Retinal pigment epithelial cell (primary cell): Measurements from ENCODE around the gene CNDP2.
A peak's percentile ranks its signal among the peaks of the same experiment; 100 is the strongest.

Source experiments
- DNase-seq: peaks from one replicate; pipeline ENCODE4 v3.0.0-alpha.2; 2010; ENCODE audit warnings: low read depth
- H3K4me3 ChIP-seq: 2 replicates; pipeline ENCODE4 v1.5.1; 2011; ENCODE audit warnings: mild to moderate bottlenecking, low read length, control low read depth, moderate library complexity
- TF ChIP-seq, protein P1 (sequence below): conservative IDR thresholded peaks from 2 replicates; pipeline ENCODE4 v1.5.1; 2011; ENCODE audit warnings: low read depth, low read length, control low read depth, inconsistent platforms

Gene CNDP2

DNA sequence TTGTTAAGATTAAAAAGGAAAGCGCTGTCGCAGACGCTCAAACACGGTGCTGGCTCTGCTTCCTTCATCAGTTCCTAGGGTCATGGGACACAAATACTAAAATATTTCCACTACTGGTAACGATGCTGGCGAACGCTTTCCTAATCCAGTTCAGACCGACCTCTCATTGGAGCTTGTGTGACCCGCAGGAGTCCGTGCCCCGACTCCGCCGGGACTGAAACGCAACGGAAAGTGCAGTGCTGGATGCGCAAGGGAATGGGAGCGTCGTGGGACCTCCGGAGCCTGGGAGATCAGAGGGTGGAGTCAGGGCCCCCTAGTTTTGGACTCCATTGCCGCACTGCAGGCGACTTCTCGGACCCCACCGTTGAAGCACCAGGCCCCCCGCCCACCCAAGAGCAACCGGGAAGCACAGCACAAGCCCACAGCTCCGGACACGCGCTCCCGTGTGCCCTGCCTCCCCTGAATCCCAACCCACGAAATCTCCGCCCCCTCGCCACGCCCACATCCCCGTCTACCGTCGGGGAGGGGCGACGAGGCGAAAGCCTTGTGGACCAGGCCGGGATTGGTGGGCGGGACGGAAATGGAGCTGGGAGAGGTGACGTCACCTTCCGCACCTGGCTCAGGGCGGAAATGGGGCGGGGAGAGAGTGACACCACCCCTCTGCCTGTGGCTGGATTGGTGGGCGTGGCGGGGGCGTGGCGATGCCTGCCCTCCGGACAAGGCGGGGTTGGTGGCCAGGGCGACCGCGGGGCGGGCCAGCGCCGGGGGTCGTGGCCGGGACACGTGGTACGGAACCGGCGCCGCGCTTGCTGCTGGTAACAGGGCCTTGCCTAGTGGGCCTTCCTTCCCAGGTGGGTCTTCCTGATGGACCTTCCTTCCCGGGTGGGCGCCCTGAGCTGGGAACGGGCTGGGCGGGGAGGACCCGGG is at the start of gene CNDP2:
CNDP2 (plus strand) TSS at position 783 of the 927 bp plus-strand sequence. CDS start 3,611 bp downstream, outside the sequence.
- TF ChIP-seq, protein P1, sequence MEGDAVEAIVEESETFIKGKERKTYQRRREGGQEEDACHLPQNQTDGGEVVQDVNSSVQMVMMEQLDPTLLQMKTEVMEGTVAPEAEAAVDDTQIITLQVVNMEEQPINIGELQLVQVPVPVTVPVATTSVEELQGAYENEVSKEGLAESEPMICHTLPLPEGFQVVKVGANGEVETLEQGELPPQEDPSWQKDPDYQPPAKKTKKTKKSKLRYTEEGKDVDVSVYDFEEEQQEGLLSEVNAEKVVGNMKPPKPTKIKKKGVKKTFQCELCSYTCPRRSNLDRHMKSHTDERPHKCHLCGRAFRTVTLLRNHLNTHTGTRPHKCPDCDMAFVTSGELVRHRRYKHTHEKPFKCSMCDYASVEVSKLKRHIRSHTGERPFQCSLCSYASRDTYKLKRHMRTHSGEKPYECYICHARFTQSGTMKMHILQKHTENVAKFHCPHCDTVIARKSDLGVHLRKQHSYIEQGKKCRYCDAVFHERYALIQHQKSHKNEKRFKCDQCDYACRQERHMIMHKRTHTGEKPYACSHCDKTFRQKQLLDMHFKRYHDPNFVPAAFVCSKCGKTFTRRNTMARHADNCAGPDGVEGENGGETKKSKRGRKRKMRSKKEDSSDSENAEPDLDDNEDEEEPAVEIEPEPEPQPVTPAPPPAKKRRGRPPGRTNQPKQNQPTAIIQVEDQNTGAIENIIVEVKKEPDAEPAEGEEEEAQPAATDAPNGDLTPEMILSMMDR: no peak
- peak; percentile 94 for DNase-seq
- peak within 1 kb of the TSS; percentile 81 for H3K4me3 ChIP-seq

DNA sequence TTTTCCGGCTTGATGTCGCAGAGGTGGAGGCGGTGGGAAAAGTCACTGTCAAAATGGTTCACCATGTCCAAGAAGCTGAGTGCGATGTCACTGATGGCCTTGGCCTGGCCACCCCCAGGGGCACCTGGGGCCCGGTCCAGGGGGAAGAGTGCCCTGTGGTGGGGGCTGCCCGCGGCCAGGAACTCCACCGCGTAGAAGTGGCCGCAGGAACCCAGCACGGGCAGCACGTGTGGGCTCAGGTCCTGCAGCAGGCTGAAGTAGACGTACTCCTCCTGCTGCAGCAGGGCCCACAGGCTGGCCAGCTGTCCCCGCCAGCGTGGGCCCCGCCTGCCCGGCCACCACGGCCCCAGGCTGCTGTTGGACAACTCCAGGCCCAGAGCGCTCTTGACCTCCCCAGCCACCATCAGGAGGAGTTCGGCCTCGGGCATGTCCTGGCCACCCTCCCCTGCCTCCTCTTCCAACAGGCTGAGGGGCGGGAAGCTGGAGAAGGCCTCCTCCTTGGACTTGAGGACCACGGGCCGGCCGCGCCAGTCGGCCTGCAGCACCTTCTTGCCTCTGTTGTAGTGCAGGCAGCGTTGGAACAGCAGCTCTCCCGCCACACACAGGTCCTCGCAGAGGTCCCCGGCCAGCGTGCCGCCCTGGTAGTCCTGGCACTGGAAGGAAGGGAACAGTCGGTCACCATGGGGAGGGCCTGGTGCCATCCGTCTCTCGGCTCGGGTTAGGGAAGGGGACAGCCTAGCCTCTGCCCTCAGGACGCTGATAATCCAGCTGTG is 49.3 kb upstream of the CNDP2 start:
- DNase-seq: no peak
- TF ChIP-seq, protein P1: no peak
- no peak overlapping the region for H3K4me3 ChIP-seq

DNA sequence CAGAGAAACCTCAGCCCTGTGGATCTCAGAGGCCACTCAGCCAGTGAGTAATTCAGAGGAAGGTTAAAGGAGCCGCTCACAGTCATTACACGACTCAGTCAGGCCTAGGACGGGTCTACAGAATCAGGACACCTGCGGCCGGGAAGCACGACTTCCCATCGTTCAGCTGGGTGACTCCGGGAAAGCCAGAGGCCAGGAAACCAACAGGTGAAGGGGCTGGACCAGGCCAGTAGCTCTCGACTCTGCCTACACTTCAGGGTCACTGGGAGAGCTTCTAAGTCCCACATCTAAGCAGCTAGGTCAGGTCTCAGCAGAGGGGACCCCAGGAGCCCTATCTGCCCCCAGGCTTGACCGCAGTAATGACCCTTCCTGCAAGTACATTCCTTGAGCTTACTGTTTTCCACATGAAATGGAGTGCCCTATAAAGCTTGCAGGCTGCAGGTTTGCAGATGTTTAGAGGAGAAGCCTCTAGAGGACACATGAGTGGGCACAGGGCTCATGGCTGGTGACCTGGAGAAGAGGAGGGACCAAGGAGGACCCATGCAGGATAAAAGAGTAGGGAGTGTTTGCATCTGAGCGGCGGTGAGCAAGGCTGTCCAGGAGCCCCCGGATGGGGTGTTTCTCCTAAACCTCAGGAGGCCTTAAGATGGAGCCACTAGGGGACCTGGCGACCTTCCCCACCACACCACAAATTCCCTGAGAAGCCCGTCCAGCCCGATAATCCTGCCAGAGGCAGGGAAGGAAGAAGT is 48.6 kb upstream of the CNDP2 start:
- TF ChIP-seq, protein P1: no peak
- DNase-seq: no peak
- H3K4me3 ChIP-seq: no peak overlapping the region

DNA sequence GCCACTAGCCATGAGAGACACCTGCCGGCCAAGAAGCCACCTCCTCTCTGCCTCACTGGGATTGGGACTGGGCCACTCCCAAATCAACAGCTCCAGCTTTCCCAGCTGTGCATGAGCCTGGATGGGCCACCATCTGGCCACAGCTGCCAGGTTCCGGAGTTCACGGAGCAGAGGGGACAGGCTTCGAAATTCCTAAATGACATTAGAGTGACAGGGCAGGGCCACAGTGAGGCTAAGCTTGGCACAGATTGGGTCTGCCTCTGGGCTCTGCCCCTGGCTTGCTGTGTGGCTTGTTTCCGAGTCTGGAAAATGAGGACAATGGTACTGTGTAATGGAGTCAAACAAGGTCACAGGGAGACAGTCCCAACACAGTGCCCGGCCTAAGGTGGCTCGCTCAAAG is 45.5 kb upstream of the CNDP2 start:
- no peak overlapping the region for H3K4me3 ChIP-seq
- no peak for DNase-seq
- TF ChIP-seq, protein P1: no peak

DNA sequence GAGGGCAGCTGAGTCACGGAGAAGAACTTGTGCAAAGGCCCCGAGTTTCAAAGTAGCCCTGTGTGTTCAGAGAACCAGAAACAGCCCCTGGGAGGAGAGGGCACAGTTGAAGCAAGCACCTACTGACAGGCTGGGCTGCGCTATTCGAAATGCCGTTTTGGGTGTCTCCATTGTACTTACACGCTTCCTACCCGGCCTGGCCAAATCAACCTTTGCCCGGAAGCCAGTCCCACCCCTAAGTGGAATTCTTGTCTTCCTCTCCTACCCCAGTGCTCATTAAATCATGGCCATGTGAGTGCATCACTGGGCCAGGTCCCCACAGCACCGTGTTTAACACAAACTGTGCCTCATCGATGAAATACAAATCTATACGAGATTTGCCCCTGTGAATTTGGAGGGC is 45.0 kb upstream of the CNDP2 start:
- TF ChIP-seq, protein P1: no peak
- H3K4me3 ChIP-seq: no peak overlapping the region
- no peak for DNase-seq

DNA sequence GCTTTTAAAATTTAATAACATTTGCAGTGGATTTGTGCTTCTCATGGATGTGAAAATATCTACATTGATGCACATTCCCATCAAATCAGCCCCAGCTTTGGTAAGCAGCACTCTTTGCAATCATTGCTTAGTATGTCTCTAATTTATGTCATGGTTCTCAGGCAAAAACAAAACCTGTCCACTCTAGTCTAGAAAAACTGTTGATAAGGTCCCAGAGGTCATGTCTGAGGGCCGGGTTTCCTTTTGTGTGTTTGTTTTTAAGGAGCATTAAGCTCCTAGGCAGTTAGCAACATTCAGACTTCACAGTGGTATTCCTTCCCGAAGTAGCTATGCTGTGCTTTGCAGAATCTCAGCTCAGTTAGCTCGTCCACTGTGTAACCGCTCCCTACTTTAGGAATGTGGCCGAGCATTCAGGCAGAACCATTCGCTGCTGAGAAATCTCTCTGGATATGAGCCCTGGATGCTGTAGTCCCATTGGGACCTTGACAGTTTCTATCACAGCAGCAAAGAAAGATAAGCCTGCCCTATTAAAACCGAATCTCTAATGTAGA is 43.1 kb upstream of the CNDP2 start:
- TF ChIP-seq, protein P1: no peak

More for the DNA sequence above, 43.1 kb upstream of the CNDP2 start:
- no peak overlapping the region for H3K4me3 ChIP-seq
- DNase-seq: peak; percentile 15
